Mesodermal cell (in vitro differentiated cells): ENCODE data around the gene ACTR2.

Experiments used
- H3K27ac ChIP-seq: 2 replicates; pipeline ENCODE4 v1.7.0; 2013; ENCODE audit warnings: mild to moderate bottlenecking, low read depth, low read length, moderate library complexity; ENCODE audit not compliant: severe bottlenecking
- H3K36me3 ChIP-seq: 2 replicates; pipeline ENCODE4 v1.7.1; 2013; ENCODE audit warnings: mild to moderate bottlenecking, low read length, moderate library complexity; ENCODE audit not compliant: control insufficient read depth, insufficient read depth
- H3K4me1 ChIP-seq: one replicate; pipeline ENCODE4 v1.7.1; 2013; ENCODE audit warnings: mild to moderate bottlenecking, low read length; ENCODE audit not compliant: insufficient read depth, control insufficient read depth, poor library complexity, severe bottlenecking
- H3K4me3 ChIP-seq: 2 replicates; pipeline ENCODE4 v1.7.0; 2013; ENCODE audit warnings: low read length, control low read depth, mild to moderate bottlenecking; ENCODE audit not compliant: insufficient read depth, poor library complexity, severe bottlenecking; ENCODE audit errors: extremely low read depth
- H3K9me3 ChIP-seq: 2 replicates; pipeline ENCODE4 v1.7.1; 2013; ENCODE audit warnings: mild to moderate bottlenecking, low read length, moderate library complexity; ENCODE audit not compliant: control insufficient read depth
- WGBS, 2 experiments: methylation state at CpG; one replicate each; pipeline ENCODE4 v1.1.5; 2013; ENCODE audit warnings: missing lambda C conversion rate in 2 of 2; ENCODE audit not compliant: insufficient coverage in 2 of 2; 5-methylcytosine and 5-hydroxymethylcytosine counted together

Gene ACTR2

GRCh38 chr2:65263986-65264385 is 36.4 kb downstream of the ACTR2 start:
- WGBS, 2 experiments, result 82 to 85% methylated on average over 7 of the region's 7 CpGs
- Histone ChIP-seq H3K4me1 (peaks cover 3% of the 10 kb centered on the region), H3K4me3 (no peak overlapping the region), H3K9me3 (no peaks in the 10 kb centered on the region), H3K27ac (no peak overlapping the region), H3K36me3 (peaks cover 63% of the 10 kb centered on the region)

GRCh38 chr2:65264821-65265670 is 37.4 kb downstream of the ACTR2 start:
- Histone ChIP-seq H3K4me3 (no peak overlapping the region), H3K36me3 (peaks cover 67% of the 10 kb centered on the region), H3K9me3 (no peaks in the 10 kb centered on the region), H3K4me1 (peaks cover 3% of the 10 kb centered on the region), H3K27ac (no peak overlapping the region)
- 69 to 70% methylated on average over 2 to 3 of the region's 8 CpGs for WGBS, 2 experiments

- H3K9me3 ChIP-seq, result no peaks in the 10 kb centered on the region
- H3K27ac ChIP-seq, result no peak overlapping the region
- H3K4me3 ChIP-seq, result no peak overlapping the region
- peaks cover 71% of the 10 kb centered on the region for H3K36me3 ChIP-seq
- peaks cover 3% of the 10 kb centered on the region for H3K4me1 ChIP-seq
Measured at GRCh38 chr2:65265671-65266045, 38.0 kb downstream of the ACTR2 start.

DNA sequence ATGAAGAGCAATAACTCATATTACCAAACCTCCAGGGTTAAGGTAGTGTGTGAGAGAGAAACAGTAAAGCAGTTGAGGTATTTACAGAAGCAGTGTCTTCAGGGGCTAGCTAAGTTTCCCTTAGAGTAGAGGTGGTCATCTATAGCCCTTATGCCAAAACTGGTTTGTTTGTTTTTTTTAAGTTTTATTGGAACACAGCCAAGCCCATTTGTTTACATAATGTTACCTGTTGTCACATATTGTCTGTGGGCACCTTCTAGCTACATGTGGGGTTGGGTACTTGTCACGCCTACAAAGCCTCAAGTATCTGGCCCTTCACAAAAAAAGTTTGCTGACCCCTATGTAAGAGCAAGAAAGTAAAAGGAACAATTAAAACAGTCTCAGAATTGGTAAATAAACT is 39.4 kb downstream of the ACTR2 start:
- peaks cover 70% of the 10 kb centered on the region for H3K36me3 ChIP-seq

GRCh38 chr2:65268957-65269356 is 41.3 kb downstream of the ACTR2 start:
- Histone ChIP-seq H3K27ac (no peak overlapping the region), H3K4me1 (peaks cover 3% of the 10 kb centered on the region), H3K9me3 (no peaks in the 10 kb centered on the region), H3K36me3 (peaks cover 68% of the 10 kb centered on the region), H3K4me3 (no peak overlapping the region)
- 44 to 100% methylated on average over 1 of the region's 4 CpGs for WGBS, 2 experiments

More for the DNA sequence above, 39.4 kb downstream of the ACTR2 start:
- H3K4me3 ChIP-seq, result no peak overlapping the region
- 100% methylated on average over 1 of the region's 1 CpG; no CpG with 5 or more reads in 1 of the 2 experiments for WGBS, 2 experiments
- no peak overlapping the region for H3K27ac ChIP-seq
- H3K4me1 ChIP-seq, result peaks cover 3% of the 10 kb centered on the region
- no peaks in the 10 kb centered on the region for H3K9me3 ChIP-seq

GRCh38 chr2:65273344-65273743 is 45.7 kb downstream of the ACTR2 start:
- 88 to 91% methylated on average over 6 to 7 of the region's 8 CpGs for WGBS, 2 experiments
- Histone ChIP-seq H3K9me3 (no peaks in the 10 kb centered on the region), H3K4me1 (peaks cover 38% of the 10 kb centered on the region), H3K27ac (no peak overlapping the region), H3K36me3 (peaks cover 39% of the 10 kb centered on the region), H3K4me3 (no peak overlapping the region)

DNA sequence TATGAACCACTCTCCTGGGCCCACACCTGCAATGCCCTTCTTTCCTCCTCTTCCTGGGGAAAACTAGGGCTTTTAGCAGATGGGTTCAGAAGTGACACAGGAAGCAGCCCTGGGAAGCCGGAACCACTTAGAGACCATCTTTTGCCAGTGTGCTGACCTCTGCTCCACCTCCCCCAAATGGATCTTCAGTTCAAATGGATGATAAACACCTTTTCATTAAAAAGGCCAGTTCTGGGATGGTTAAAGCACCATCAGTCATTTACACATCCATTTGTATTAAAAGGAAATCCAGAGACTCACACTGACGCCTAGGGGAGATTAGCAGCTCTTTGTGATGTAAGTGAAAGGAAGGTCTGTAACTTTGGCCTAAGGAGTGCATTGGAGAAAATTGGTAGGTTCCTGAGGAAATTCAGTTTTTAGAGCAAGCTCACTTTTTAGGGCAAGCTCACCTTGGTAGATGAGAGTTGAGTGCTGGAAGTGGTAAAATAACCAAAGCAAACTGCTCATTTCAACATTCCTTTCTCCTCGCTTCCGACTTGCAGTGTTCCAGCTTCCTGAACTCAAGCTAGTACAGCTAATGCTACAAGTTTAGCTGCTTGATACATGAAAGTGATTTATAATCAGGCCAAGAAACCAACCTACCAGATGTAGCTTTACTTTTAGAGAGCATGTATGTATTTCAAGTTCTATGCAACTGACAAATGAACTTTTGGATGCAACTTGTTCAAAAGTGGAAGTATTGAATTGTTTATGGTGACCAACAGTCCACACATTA is 47.7 kb downstream of the ACTR2 start:
- H3K4me3 ChIP-seq, result no peak overlapping the region
- peaks cover 50% of the 10 kb centered on the region for H3K4me1 ChIP-seq
- H3K27ac ChIP-seq, result peak overlapping the region; percentile 49
- no peaks in the 10 kb centered on the region for H3K9me3 ChIP-seq
- 17 to 33% methylated on average over 1 to 3 of the region's 4 CpGs for WGBS, 2 experiments
- peaks cover 24% of the 10 kb centered on the region for H3K36me3 ChIP-seq

DNA sequence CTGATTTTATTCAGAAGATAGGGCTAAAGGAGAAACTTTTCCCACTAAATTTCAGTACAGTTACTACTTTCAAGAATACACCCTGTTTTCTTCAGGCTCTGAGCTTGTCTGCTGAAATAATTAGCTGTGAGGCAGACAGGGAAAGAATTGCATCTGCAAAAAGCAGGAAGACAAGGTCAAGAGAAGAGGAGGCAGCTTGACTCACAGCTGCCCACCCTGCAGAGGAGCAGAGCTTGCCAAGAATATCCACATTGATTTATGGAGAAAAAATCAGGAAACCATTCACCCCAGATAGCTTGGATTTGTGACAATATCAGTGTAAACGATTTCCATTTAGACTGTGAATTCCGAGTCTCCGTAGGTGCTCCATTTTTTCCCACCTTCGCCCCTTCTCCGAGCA is 49.0 kb downstream of the ACTR2 start:
- Histone ChIP-seq H3K27ac (peak overlapping the region; percentile 46), H3K4me1 (peaks cover 50% of the 10 kb centered on the region), H3K36me3 (peaks cover 18% of the 10 kb centered on the region), H3K9me3 (no peaks in the 10 kb centered on the region), H3K4me3 (no peak overlapping the region)
- 80 to 94% methylated on average over 2 to 5 of the region's 5 CpGs for WGBS, 2 experiments

DNA sequence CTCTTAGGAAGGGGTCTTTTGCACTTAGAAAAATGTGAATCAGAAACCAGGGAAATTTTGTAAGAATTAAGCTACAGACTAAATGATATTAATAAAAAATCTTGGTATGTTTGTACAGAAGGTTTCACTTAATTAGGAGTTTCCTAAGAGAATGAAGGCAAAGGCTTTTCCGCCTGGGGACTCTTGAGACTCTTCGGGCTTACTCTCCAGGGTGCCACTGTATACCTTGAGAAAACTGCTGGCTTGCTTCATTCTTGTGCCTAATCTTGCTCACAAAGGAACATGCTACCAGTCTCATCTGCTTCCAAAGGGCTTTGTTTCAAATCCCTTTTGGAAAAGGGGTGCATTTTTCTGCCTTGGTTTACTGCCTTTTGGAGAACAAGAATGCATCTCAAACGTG is 49.5 kb downstream of the ACTR2 start:
- Histone ChIP-seq H3K4me3 (no peak overlapping the region), H3K9me3 (no peaks in the 10 kb centered on the region), H3K27ac (peak overlapping the region; percentile 51), H3K4me1 (peaks cover 50% of the 10 kb centered on the region), H3K36me3 (peaks cover 13% of the 10 kb centered on the region)
- 51 to 65% methylated on average over 3 of the region's 3 CpGs for WGBS, 2 experiments

DNA sequence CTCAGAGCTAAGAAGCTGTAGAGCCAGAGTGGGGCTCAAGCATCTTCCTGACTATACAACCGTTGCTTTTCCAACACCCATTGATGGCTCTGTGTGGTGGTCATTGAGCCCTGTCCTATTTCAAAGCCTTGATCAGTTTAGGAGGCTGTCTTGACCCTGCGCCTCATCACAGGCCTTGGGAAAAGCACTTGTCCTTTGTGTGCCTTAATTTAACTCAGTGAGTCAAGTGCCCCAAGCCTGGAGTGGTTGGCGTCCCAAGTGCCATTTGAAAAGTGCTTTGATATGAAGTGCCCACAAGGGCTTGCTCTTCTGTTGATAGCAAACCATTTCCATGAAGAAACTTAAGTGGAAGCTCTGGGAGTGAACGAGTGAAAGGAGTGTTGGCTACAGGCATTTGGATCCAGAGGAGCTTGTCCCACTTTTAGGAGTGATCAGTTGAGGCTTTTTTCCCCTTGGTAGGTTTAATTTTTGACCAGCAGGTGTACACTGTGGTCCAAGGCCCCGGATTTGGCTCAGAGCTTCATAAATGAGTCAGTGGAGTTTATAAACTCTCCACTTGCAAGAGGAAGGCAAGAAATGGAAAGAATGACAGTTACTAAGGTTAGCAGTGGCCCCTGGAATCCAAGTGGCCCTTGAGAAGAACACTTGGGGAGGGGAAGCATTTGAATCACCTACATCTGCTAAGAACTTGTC is 50.3 kb downstream of the ACTR2 start:
- H3K36me3 ChIP-seq, result peaks cover 5% of the 10 kb centered on the region
- no peak overlapping the region for H3K4me3 ChIP-seq
- no peaks in the 10 kb centered on the region for H3K9me3 ChIP-seq
- 85 to 90% methylated on average over 4 of the region's 5 CpGs for WGBS, 2 experiments
- H3K27ac ChIP-seq, result peak overlapping the region; percentile 51
- H3K4me1 ChIP-seq, result peaks cover 50% of the 10 kb centered on the region
